ENCODE data around the gene ARHGEF18.
"Not testable (repeated sequence)": the region's sequence is repeated elsewhere in the genome, so short reads cannot be mapped to it uniquely, and the experiment has no call there.

ARHGEF18 gene

GRCh38 chr19:7348587-7349230 is at the start of gene ARHGEF18:
Gene ARHGEF18, plus strand, starts transcription at chr19:7348937. Its CDS starts 13,954 bp downstream, at chr19:7362891.
- peak; percentile 24 for DNase-seq (ENCODE audit: low read depth)

DNA sequence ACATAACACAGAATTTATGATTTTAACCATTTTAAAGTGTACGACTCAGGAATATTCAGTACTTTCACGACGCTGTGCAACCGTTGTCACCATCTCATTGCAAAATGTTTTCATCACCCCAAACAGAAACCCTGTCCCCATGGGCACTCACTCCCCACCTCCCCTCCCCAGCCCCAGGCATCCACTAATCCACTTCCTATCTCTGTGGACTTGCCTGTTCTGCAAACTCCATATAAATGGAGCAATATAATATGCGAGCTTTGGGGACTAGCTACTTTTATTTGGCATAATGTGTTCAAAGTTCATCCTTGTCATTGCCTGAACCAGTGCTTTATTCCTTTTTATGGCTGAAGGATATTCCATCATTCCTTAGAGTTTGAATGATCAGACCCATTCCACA is 47.2 kb upstream of the ARHGEF18 start:
- DNase-seq (ENCODE audit: low read depth) = no peak

DNA sequence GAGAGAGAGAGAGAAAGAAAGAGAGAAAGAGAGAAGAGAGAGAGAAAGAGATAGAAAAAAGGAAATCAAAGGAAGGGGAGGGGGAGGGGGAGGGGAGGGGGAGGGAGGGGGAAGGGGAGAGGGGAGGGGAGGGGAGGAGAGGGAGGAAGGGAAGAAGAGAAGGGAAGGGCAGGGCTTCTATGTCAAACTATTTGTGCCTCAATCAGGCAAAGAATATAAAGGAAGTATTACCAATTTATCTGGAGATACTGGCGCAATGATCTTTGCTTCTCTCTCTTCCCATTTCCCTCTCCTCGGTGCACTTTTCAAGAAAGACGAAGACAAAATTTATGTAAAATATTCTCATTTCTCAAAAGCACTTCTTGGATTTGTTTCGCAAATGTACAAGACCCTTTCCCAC is 45.3 kb upstream of the ARHGEF18 start:
- DNase-seq (ENCODE audit: low read depth) = no peak

DNA sequence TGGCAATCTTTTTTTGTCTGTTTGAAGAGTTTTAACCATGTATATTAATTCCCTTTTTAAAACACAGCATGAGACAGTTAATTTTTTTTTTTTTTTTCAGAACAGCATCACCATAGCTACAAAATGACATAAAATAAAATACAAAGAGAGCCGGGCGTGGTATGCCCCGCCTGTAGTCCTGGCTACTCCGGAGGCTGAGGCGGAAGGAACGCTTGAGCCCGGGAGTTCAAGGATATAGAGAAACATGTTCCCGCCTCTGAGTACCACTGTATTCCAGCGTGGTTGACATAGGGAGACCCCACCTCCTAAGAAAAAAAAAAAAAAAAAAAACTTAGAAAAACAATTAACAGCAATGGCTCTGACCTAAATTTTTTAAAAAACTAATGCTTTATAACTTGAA is 44.5 kb upstream of the ARHGEF18 start:
- DNase-seq (ENCODE audit: low read depth) = no peak

DNA sequence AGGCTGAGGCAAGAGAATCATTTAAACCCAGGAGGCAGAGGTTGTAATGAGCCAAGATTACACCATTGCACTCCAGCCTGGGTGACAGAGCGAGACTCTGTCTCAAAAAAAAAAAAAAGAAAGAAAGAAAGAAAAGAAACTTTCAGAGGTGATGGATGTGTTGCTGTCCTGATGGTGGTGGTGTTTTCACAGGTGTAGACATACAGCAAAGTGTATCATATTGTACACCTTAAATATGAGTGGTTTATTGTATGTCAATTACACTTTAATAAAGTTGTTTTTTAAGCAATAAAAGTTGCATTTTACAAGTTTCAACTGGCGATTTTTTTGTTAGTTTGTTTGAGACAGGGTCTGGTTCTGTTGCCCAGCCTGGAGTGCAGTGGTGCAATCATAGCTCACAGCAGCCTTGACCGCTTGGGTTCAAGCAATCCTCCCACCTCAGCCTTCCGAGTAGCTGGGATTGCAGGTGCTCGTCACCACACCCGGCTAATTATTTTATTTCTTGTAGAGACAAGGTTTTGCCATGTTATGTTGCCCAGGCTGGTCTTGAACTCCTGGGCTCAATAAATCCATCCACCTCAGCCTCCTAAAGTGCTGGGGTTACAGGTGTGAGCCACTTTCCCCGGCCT is 41.0 kb upstream of the ARHGEF18 start:
- no peak for DNase-seq (ENCODE audit: low read depth)

GRCh38 chr19:7308327-7308726 is 40.4 kb upstream of the ARHGEF18 start:
- DNase-seq (ENCODE audit: low read depth) = not testable (repeated sequence)

GRCh38 chr19:7311911-7312310 is 36.8 kb upstream of the ARHGEF18 start:
- no peak for DNase-seq (ENCODE audit: low read depth)

GRCh38 chr19:7312816-7313215 is 35.9 kb upstream of the ARHGEF18 start:
- no peak for DNase-seq (ENCODE audit: low read depth)

DNA sequence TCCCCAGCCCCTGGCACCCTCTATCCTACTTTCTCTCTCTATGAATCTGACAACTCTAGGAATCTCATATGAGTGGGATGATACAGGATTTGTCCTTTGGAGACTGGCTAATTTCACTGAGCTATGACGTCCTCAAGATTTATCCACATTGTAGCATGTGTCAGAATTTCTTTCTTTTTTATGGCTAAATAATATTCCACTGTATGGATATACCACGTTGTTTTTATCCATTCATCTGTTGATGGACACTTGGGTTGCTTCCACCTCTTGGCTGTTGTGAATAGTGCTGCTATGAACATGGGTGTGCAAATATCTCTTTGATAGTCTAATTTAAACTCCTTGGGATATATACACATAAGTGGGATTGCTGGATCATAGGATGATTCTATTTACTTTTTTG is 30.6 kb upstream of the ARHGEF18 start:
- no peak for DNase-seq (ENCODE audit: low read depth)

DNA sequence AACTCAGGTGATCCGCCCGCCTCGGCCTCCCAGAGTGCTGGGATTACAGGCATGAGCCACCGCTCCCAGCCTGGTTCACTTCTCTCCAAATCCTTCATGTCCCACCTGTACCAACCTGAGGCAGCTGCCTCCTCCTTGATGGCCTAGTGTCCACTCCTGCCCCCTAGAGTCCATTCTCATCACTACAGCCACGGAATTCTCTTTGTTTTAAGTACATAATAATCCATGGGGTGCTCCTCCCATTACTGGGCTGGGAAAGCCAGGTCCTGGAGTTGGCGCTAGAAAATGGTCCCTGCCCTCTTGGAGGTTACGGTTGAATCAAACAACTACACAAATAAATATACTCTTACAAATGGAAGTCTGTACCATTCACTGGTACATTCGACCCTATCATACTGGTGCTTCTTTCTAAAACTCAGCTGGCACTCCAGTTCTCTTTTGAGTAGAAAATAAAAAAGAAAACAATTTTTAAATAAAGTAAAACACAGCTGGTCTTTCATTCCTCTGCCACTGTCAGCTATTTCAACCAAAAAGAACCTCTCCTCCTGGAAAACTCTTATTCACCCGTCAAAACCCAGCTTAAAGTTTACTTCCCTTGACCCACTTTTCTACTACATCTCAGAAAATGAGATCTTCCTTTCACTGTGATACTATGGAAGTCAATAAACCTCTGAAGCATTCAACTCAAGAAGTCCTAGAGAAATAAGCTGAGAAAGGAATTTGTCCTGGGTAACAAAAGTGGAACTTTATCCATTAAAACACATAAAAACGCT is 22.4 kb upstream of the ARHGEF18 start:
- DNase-seq (ENCODE audit: low read depth) = no peak

- no peak for DNase-seq (ENCODE audit: low read depth)
These were observed 20.9 kb upstream of the ARHGEF18 start for GRCh38 chr19:7327802-7328201.

DNA sequence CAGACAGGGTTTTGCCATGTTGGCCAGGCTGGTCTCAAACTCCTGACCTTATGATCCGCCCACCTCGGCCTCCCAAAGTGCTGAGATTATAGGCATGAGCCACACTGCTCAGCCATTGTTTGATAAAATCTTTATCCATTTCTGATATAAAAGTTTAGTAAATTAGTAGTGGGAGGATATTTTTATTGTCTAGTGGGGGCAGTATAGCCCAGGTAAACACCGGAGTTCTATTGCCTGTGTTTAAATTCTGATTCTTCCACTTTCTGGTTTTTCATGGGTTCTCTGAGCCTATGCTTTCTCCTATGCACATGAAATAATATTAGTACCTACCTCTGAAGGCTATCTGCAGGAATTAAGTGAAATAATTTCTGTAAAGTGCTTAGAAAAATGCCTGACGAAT is 20.1 kb upstream of the ARHGEF18 start:
- no peak for DNase-seq (ENCODE audit: low read depth)

DNA sequence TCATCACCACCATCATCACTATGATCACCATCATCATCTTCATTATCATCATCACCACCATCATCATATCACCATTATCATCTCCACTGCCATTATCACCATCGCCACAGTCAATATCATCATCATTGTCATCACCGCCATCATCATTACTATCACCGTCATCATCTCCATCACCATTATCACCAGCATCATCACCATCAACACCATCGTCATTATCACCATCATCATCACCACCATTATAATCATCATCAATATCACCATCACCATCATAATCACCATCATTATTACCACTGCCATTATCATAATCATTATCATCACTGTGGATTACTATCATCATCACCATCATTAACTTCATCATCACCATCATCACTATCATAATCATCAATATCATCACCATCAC is 17.3 kb upstream of the ARHGEF18 start:
- DNase-seq (ENCODE audit: low read depth) = no peak

DNA sequence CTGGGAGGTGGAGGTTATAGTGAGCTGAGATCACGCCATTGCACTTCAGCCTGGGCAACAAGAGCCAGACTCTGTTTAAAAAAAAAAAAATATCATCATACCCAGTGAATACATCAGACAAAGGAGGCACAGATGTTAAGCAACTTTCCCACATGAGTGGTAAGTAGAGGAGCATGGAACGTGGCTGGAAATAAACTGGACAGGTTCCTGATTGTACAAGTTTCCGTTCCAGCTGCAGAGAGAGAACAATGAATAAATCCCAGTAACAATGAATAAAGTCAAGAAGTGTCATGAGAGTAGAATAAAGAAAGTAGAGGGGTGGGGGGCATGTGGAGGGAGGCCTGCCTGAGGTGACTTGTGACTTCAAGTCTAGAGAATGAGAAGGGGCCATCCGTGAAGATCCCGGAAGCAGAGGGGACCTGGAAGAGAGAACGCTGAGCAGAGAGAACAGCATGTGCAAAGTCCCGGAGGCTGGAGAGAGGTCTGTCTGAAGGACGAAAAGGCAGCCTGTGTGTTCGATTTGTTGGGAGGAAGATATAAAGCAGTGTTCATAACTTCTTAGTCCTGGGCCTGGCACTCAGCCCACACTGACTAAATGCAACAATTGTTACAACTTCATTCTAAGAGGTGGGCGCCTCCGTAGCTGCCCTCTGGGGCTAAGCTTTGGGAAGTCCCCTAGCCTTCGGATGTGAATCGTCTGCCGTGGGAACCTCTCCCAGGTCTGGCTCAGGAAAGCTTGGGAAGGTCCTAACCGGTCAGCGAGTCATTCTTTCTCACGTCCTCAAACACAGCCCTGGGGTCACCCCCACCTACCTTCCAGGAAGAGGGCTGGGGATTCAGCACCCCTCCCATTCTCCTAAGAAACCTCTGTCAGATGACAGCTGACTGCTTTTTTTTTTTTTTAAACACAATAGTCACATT is 15.3 kb upstream of the ARHGEF18 start:
- DNase-seq (ENCODE audit: low read depth) = no peak

DNA sequence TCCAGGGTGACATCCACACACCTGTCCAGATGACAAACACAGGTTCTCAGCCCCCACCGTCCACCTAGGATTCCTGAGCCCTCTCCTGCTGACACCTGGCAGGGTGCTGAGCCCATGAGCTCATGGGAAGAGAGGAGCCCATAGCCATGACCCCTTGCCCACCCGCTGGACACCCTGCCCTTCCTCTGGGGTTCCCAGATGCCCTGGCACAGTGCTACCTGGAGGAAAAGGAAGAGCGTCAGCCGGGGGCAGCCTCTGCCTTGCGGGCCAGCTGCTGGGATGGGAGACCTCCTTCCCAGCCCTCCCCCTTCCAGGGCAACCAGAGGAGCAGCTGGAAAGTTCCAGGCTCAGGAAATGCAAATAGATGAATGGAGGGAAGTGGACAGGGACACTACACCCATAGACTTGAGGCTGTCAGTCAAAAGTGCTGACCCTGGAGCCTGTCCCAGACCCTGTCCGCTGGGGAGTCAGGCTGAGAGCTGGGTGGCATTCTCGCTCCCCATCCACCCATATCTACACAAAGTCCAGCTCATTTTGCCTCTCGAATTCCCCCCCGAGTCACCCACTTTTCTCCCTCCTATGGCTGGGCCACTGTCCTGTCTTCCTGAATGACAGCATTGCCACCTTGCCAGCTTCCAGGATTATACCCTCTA is 12.3 kb upstream of the ARHGEF18 start:
- DNase-seq (ENCODE audit: low read depth) = no peak

DNA sequence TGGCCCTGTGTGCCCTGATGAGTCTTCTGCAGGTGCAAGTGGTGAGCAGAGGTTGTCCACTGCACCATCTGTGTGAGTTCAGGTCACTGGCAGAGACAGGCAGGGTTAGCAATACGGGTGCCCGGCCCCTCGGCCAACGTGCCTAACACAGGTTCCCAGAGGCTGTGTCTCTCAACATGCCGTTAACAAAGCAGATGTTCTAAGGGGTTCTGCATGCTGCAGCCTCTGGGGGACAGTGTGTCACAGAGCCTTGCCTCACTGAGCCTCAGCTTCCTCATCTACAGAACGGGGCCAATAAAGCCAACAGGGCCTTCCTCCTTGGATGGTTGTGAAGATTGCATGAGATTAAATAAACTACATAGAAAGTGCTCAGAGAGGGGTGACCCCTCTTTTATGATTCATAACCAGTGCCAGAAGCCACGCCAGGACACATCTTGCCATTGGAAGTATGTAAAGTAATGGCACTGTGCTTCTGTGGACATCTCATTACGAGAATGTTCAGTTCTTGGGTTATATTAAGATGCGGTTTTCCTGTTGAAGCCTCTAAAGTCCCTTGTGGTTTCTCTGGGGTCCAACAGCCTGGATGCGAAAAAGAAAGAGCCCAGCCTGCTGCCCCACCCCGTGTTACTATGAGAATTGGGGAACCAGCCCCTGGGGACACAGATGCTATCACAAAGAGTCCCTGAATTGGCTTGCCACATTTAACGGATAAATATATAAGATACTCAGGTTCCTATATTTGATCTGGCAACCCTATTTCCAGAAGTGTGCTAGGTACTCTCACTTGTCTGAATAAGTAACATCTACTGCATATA is 11.2 kb upstream of the ARHGEF18 start:
- DNase-seq (ENCODE audit: low read depth) = no peak

DNA sequence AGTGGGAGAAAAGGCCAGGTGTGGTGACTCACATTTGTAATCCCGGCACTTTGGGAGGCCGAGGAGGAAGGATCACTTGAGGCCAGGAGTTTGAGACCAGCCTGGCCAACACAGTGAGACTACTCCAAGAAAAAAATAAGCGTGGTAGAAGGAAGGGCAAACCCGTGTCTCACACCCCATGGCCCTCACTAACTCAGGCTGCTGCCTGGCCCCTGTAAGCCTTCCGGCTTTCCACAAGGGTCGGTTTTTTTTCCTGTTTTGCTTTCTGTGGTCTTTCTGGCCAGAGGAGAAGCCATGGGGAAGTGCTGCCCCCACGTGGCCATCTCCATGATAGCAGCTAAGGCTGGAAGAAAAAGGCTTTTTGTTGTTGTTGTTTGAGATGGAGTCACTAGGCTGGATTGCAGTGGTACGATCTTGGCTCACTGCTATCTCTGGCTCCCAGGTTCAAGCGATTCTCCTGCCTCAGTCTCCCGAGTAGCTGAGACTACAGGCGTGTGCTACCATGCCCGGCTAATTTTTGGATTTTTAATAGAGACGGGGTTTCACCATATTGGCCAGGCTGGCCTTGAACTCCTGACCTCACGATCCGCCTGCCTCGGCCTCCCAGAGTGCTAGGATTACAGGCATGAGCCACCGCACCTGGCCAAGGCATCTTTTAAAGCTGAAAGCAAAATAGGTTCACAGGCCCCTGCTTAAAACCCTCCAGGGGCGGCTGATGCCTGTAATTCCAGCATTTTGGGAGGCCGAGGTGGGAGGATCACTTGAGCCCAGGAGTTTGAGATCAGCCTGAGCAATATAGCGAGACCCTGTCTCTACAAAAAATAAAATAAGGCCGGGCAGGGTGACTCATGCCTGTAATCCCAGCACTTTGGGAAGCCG is 7.5 kb upstream of the ARHGEF18 start:
- DNase-seq (ENCODE audit: low read depth) = peak; percentile 63

- DNase-seq (ENCODE audit: low read depth) = no peak
These were observed 6.6 kb upstream of the ARHGEF18 start for GRCh38 chr19:7342143-7342542.

DNA sequence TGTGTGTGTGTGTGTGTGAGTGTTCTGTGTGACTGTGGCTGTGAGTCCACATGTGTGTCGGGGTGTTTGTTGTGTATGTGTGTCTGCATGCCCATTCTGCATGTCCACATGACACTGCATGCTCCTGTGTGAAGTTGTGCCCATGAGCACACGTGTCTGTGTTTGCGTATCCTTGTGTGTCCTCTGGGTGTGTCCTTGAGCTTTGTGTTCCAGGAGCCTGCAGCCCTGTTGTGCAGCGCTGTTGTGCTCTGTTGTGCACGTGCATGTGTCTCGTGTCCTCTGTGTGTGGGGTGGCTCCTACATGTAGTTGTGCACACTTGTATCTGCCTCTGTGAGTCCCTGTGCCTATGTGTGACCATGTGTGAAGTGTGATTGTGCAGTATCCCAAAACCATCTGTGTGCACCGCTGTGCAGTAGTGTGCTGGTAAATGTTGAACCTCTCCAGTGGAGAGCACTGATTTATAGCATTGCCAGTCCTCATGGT is 2.2 kb upstream of the ARHGEF18 start:
- no peak for DNase-seq (ENCODE audit: low read depth)

DNA sequence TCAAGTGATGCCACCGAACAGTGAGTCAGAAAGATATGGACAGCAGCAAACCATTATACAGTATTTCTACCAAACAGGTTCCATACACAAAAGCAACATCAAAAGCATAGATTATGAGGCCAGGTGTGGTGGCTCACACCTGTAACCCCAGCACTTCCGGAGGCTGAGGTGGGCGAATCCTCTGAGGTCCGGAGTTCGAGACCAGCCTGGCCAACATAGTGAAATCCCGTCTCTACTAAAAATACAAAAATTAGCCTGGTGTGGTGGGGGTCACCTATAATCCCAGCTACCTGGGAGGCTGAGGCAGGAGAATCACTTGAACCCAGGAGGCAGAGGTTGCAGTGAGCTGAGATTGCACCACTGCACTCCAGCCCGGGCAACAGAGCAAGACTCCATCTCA is 1.7 kb upstream of the ARHGEF18 start:
- not testable (repeated sequence) for DNase-seq (ENCODE audit: low read depth)
